Thyroid gland (tissue), 4 donors: Measurements from ENCODE around the gene ARMH1.

Experiments
- POLR2A ChIP-seq, 2 donors: fragments of 450-650 bp; IDR thresholded peaks; one replicate each; pipeline ENCODE4 v1.6.1; 2017; ENCODE audit warnings: antibody characterized with exemption in 2 of 2, mild to moderate bottlenecking in 2 of 2, moderate library complexity in 1 of 2
- TF ChIP-seq, protein P1 (sequence below), 6 experiments: fragments of 200-600 bp in 3 of 6; fragments of 450-650 bp in 3 of 6; sonication (generic) in 3 of 6; IDR thresholded peaks; one replicate each; pipeline ENCODE4 v1.5.1; 2016 to 2019; ENCODE audit warnings: antibody characterized with exemption in 6 of 6, mild to moderate bottlenecking in 2 of 6, inconsistent platforms in 1 of 6, moderate library complexity in 1 of 6

GRCh38 chr1:44705938-44706337 lies 31.4 kb downstream of the ARMH1 start:
- TF ChIP-seq, protein P1, sequence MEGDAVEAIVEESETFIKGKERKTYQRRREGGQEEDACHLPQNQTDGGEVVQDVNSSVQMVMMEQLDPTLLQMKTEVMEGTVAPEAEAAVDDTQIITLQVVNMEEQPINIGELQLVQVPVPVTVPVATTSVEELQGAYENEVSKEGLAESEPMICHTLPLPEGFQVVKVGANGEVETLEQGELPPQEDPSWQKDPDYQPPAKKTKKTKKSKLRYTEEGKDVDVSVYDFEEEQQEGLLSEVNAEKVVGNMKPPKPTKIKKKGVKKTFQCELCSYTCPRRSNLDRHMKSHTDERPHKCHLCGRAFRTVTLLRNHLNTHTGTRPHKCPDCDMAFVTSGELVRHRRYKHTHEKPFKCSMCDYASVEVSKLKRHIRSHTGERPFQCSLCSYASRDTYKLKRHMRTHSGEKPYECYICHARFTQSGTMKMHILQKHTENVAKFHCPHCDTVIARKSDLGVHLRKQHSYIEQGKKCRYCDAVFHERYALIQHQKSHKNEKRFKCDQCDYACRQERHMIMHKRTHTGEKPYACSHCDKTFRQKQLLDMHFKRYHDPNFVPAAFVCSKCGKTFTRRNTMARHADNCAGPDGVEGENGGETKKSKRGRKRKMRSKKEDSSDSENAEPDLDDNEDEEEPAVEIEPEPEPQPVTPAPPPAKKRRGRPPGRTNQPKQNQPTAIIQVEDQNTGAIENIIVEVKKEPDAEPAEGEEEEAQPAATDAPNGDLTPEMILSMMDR (IDR thresholded peaks at IDR 0.05) = no peak
- no peak for TF ChIP-seq POLR2A (IDR thresholded peaks at IDR 0.05)
